Trophoblast cell (in vitro differentiated cells and primary cell): ENCODE data around the gene DTNA.

ENCODE experiments used
- DNase-seq, 2 donors: peaks; one replicate each; pipeline ENCODE4 v3.0.0-alpha.2; 2016
- H2AFZ ChIP-seq: 2 replicates; pipeline ENCODE4 v1.6.1; 2013; ENCODE audit warnings: low read length, moderate library complexity, mild to moderate bottlenecking; ENCODE audit not compliant: insufficient read depth, poor library complexity
- H2AK5ac ChIP-seq: 2 replicates; pipeline ENCODE4 v1.6.1; 2013; ENCODE audit warnings: mild to moderate bottlenecking, low read length
- H2BK120ac ChIP-seq: 2 replicates; pipeline ENCODE4 v1.6.1; 2013; ENCODE audit warnings: low read length, mild to moderate bottlenecking, moderate library complexity; ENCODE audit not compliant: insufficient read depth, poor library complexity
- H2BK12ac ChIP-seq: 2 replicates; pipeline ENCODE4 v1.6.1; 2013; ENCODE audit warnings: mild to moderate bottlenecking, low read length, moderate library complexity
- H2BK5ac ChIP-seq: 2 replicates; pipeline ENCODE4 v1.6.1; 2013; ENCODE audit warnings: low read length, low read depth, moderate library complexity, mild to moderate bottlenecking; ENCODE audit not compliant: poor library complexity
- H3K14ac ChIP-seq: 2 replicates; pipeline ENCODE4 v1.6.1; 2013; ENCODE audit warnings: mild to moderate bottlenecking, low read length
- H3K18ac ChIP-seq: 2 replicates; pipeline ENCODE4 v1.6.1; 2013; ENCODE audit warnings: mild to moderate bottlenecking, low read length
- H3K23ac ChIP-seq: 2 replicates; pipeline ENCODE4 v1.6.1; 2013; ENCODE audit warnings: low read length
- H3K27ac ChIP-seq: 2 replicates; pipeline ENCODE4 v1.5.1; 2013; ENCODE audit warnings: low read depth, mild to moderate bottlenecking, inconsistent platforms, low read length, moderate library complexity
- H3K27me3 ChIP-seq: 2 replicates; pipeline ENCODE4 v1.6.1; 2013; ENCODE audit warnings: inconsistent platforms, mild to moderate bottlenecking, low read length, moderate library complexity; ENCODE audit not compliant: insufficient read depth
- H3K36me3 ChIP-seq, 2 experiments: 1 replicate in 1 of 2; 2 replicates in 1 of 2; pipeline ENCODE4 v1.6.1; 2013; ENCODE audit warnings: low read length in 2 of 2, mild to moderate bottlenecking in 2 of 2, moderate library complexity in 1 of 2; ENCODE audit not compliant: insufficient read depth in 2 of 2, control insufficient read depth in 1 of 2
- H3K4ac ChIP-seq: 2 replicates; pipeline ENCODE4 v1.6.1; 2013; ENCODE audit warnings: low read depth, mild to moderate bottlenecking, low read length, moderate library complexity
- H3K4me1 ChIP-seq, 2 experiments: 1 replicate in 1 of 2; 2 replicates in 1 of 2; pipeline ENCODE4 v1.6.1; 2013; ENCODE audit warnings: low read length in 2 of 2, mild to moderate bottlenecking in 2 of 2, moderate library complexity in 1 of 2; ENCODE audit not compliant: insufficient read depth in 2 of 2, control insufficient read depth in 1 of 2
- H3K4me2 ChIP-seq: 2 replicates; pipeline ENCODE4 v1.6.1; 2013; ENCODE audit warnings: inconsistent platforms, mild to moderate bottlenecking, low read length, moderate library complexity
- H3K4me3 ChIP-seq: 2 replicates; pipeline ENCODE4 v1.5.1; 2013; ENCODE audit warnings: mild to moderate bottlenecking, low read depth, low read length, inconsistent platforms
- H3K79me1 ChIP-seq: one replicate; pipeline ENCODE4 v1.6.1; 2013; ENCODE audit warnings: low read length
- H3K79me2 ChIP-seq: 2 replicates; pipeline ENCODE4 v1.6.1; 2013; ENCODE audit warnings: low read length, mild to moderate bottlenecking; ENCODE audit not compliant: control insufficient read depth, insufficient read depth, poor library complexity
- H3K9ac ChIP-seq: 2 replicates; pipeline ENCODE4 v1.6.1; 2013; ENCODE audit warnings: mild to moderate bottlenecking, low read length
- H3K9me3 ChIP-seq: 2 replicates; pipeline ENCODE4 v1.6.1; 2013; ENCODE audit warnings: low read depth, mild to moderate bottlenecking, control low read depth, inconsistent platforms, low read length; ENCODE audit not compliant: insufficient read depth
- H4K12ac ChIP-seq: 2 replicates; pipeline ENCODE4 v1.6.1; 2013; ENCODE audit warnings: low read depth, mild to moderate bottlenecking, low read length, moderate library complexity
- H4K8ac ChIP-seq: 2 replicates; pipeline ENCODE4 v1.6.1; 2013; ENCODE audit warnings: low read depth, mild to moderate bottlenecking, low read length, moderate library complexity
- H4K91ac ChIP-seq: one replicate; pipeline ENCODE4 v1.6.1; 2013; ENCODE audit warnings: low read depth, mild to moderate bottlenecking, low read length, moderate library complexity
- WGBS: extraction: QIAGEN DNeasy Blood & Tissue Kit; methylation state at CpG from one replicate; pipeline ENCODE4 v1.1.7; 2013; ENCODE audit warnings: missing lambda C conversion rate; ENCODE audit not compliant: insufficient read length, insufficient coverage; ENCODE audit errors: extremely low coverage; 5-methylcytosine and 5-hydroxymethylcytosine counted together

DTNA gene

DNA sequence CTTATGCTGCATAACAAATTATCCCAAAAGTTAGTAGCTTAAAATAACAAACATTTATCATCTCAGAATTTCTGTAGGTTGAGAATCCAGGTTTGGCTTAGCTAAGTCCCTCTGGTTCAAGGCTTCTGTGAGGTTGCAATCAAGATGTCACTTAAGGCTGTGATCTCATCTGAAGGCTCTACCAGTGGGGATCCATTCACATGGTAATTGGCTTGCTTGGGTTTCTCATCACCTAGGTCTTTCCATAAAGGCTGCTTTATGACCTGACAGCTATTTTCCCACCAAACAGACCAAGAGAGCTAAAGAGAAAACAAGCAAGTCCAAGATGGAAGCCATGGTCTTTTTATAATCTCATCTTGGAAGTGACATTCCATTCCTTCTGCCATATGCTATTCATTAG lies 137.3 kb downstream of the DTNA start:
- no peak for DNase-seq

DNA sequence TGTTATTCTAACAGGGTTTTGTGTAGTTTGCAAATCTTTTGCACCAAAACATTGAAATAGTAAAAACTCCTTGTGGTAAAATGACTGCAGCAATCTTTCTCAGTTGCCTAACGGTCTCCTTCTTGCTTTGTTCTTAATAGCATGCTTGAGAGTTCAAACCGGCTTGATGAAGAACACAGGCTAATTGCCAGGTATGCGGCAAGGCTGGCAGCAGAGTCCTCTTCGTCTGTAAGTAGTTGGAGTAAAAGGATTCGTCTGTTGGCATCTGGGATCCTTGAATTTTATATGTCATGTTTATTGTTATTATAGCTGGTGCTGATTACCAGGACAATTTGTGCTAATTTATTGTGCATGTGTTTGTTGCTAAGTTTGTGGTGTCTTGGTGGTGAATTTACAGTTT lies 138.1 kb downstream of the DTNA start:
- Histone ChIP-seq H3K18ac (no peak overlapping the region), H2AFZ (no peak overlapping the region), H3K4me1 (no peaks in the 10 kb centered on the region), H3K36me3 (no peaks in the 10 kb centered on the region), H3K9ac (no peak overlapping the region), H3K4ac (no peak overlapping the region), H3K9me3 (peaks cover 2% of the 10 kb centered on the region), H4K8ac (no peak overlapping the region), H3K79me1 (no peaks in the 10 kb centered on the region), H2BK5ac (no peak overlapping the region), H2BK12ac (no peak overlapping the region), H3K4me3 (no peak overlapping the region), H4K12ac (no peak overlapping the region), H2AK5ac (no peak overlapping the region), H3K14ac (no peak overlapping the region), H3K27ac (no peak overlapping the region), H2BK120ac (no peak overlapping the region), H3K79me2 (no peaks in the 10 kb centered on the region), H3K27me3 (no peaks in the 10 kb centered on the region), H3K4me2 (no peak overlapping the region), H4K91ac (no peak overlapping the region), H3K23ac (no peak overlapping the region)
- DNase-seq, result no peak
- WGBS, result no CpG with 5 or more reads among the region's 5 CpGs

More for the DNA sequence above, 137.3 kb downstream of the DTNA start:
- Histone ChIP-seq H3K4ac (no peak overlapping the region), H4K91ac (no peak overlapping the region), H3K79me1 (no peaks in the 10 kb centered on the region), H3K4me1 (no peaks in the 10 kb centered on the region), H2AFZ (no peak overlapping the region), H2BK12ac (no peak overlapping the region), H3K4me3 (no peak overlapping the region), H4K12ac (no peak overlapping the region), H2BK5ac (no peak overlapping the region), H3K79me2 (no peaks in the 10 kb centered on the region), H3K27me3 (no peaks in the 10 kb centered on the region), H3K9ac (no peak overlapping the region), H3K23ac (no peak overlapping the region), H2BK120ac (no peak overlapping the region), H3K14ac (no peak overlapping the region), H3K4me2 (no peak overlapping the region), H3K18ac (no peak overlapping the region), H2AK5ac (no peak overlapping the region), H3K27ac (no peak overlapping the region), H4K8ac (no peak overlapping the region), H3K36me3 (no peaks in the 10 kb centered on the region), H3K9me3 (peaks cover under 1% of the 10 kb centered on the region)

DNA sequence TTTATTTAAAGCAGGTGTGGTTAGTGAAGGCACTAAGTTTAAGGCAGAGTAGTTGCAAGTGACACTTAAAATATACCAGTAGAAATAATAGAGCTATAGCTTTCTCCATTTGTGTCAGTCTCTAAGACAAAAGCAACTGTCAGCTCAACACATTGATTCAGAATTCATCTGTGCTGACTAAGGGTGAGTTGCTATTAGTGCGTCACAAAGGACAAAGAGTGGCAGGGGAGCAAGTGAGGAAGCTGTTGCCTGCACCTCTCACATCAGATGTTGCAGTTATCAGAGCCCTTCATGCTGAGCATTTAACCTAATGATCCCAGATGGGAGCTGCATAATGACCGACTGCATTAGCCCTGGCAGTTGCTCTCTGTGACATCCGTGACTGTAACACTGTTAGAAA lies 138.6 kb downstream of the DTNA start:
- Histone ChIP-seq H3K9ac (no peak overlapping the region), H3K23ac (no peak overlapping the region), H3K9me3 (peaks cover 2% of the 10 kb centered on the region), H4K12ac (no peak overlapping the region), H3K18ac (no peak overlapping the region), H2AFZ (no peak overlapping the region), H3K4me3 (no peak overlapping the region), H3K4ac (no peak overlapping the region), H3K4me1 (no peaks in the 10 kb centered on the region), H4K91ac (no peak overlapping the region), H3K14ac (no peak overlapping the region), H2BK120ac (no peak overlapping the region), H3K36me3 (no peaks in the 10 kb centered on the region), H3K27ac (no peak overlapping the region), H3K27me3 (no peaks in the 10 kb centered on the region), H2AK5ac (no peak overlapping the region), H2BK12ac (no peak overlapping the region), H4K8ac (no peak overlapping the region), H2BK5ac (no peak overlapping the region), H3K4me2 (no peak overlapping the region), H3K79me2 (no peaks in the 10 kb centered on the region), H3K79me1 (no peaks in the 10 kb centered on the region)
- no peak for DNase-seq
- WGBS, result no CpG with 5 or more reads among the region's 3 CpGs

DNA sequence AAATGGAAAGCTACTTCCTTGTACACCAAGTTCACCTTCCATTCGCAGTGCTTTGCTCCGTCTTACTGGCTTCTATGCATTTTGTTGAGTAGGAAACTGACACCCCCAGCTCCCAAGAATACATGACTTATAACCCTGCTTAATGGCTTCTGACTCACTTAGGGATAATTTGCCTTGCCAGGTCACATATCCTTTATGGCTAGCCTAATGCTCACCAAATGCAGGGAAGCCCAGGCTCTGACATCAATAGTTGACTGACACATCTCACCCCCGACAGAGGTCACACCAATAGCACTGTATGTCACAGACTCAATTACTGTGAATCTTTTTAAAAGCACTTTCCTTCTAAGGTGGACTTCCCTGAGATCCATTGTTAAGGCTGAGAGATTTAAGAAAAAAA lies 147.2 kb downstream of the DTNA start:
- H3K18ac ChIP-seq, result no peak overlapping the region
- H2BK120ac ChIP-seq, result no peak overlapping the region
- no peak overlapping the region for H2BK12ac ChIP-seq
- no peaks in the 10 kb centered on the region for H3K79me1 ChIP-seq
- H2BK5ac ChIP-seq, result no peak overlapping the region
- no peaks in the 10 kb centered on the region for H3K79me2 ChIP-seq
- no peak for DNase-seq
- no peak overlapping the region for H2AK5ac ChIP-seq
- no peak overlapping the region for H3K23ac ChIP-seq
- H3K36me3 ChIP-seq, result no peaks in the 10 kb centered on the region
- no peak overlapping the region for H3K4ac ChIP-seq
- no peak overlapping the region for H4K12ac ChIP-seq
- no peak overlapping the region for H3K27ac ChIP-seq
- no peak overlapping the region for H2AFZ ChIP-seq
- H3K27me3 ChIP-seq, result no peaks in the 10 kb centered on the region
- H3K9me3 ChIP-seq, result peaks cover 2% of the 10 kb centered on the region
- H3K4me3 ChIP-seq, result no peak overlapping the region
- H3K14ac ChIP-seq, result no peak overlapping the region
- no peak overlapping the region for H3K4me2 ChIP-seq
- no peak overlapping the region for H4K8ac ChIP-seq
- no CpG with 5 or more reads among the region's 3 CpGs for WGBS
- no peak overlapping the region for H4K91ac ChIP-seq
- no peaks in the 10 kb centered on the region for H3K4me1 ChIP-seq
- H3K9ac ChIP-seq, result no peak overlapping the region
